PFSK-1 (cell line): Measurements from ENCODE around the gene NXPH1.

ENCODE experiments used
- FOXP2 ChIP-seq: optimal IDR thresholded peaks from 2 replicates; pipeline ENCODE3; 2011; ENCODE audit warnings: borderline replicate concordance, control low read depth, inconsistent platforms; ENCODE audit not compliant: insufficient read depth; ENCODE audit errors: extremely low read length, extremely low read depth
- POLR2AphosphoS5 ChIP-seq: IDR thresholded peaks from 2 replicates; pipeline ENCODE4 v1.6.1; 2012; ENCODE audit warnings: low read depth, mild to moderate bottlenecking, control low read depth, low read length, moderate library complexity
- REST ChIP-seq, 2 experiments: IDR thresholded peaks; 2 replicates each; pipeline versions ENCODE4 v1.6.1 to v1.8.0; 2011 to 2012; ENCODE audit warnings: low read depth in 2 of 2, low read length in 2 of 2, control low read depth in 1 of 2, inconsistent platforms in 1 of 2, mild to moderate bottlenecking in 1 of 2, moderate library complexity in 1 of 2; ENCODE audit not compliant: insufficient read depth in 1 of 2
- SIN3A ChIP-seq: IDR thresholded peaks from 2 replicates; pipeline ENCODE4 v1.6.1; 2012; ENCODE audit warnings: mild to moderate bottlenecking, low read length, moderate library complexity, borderline replicate concordance; ENCODE audit not compliant: insufficient read depth
- TAF1 ChIP-seq: IDR thresholded peaks from 2 replicates; pipeline ENCODE4 v1.6.1; 2012; ENCODE audit warnings: low read length, control low read depth, borderline replicate concordance; ENCODE audit not compliant: insufficient read depth

NXPH1 gene

GRCh38 chr7:8773518-8773917, 340.1 kb downstream of the NXPH1 start:
- TF ChIP-seq POLR2AphosphoS5, result no peak
- no peak for TF ChIP-seq REST (IDR thresholded peaks at IDR 0.05; ENCODE audit: insufficient read depth in 1 of 2, low read depth in 2 of 2, low read length in 2 of 2)
- TF ChIP-seq SIN3A, result no peak
- no peak for TF ChIP-seq TAF1
- TF ChIP-seq FOXP2, result no peak

- TF ChIP-seq POLR2AphosphoS5 (no peak), FOXP2 (no peak), REST (IDR thresholded peaks at IDR 0.05; ENCODE audit: insufficient read depth in 1 of 2, low read depth in 2 of 2, low read length in 2 of 2) (no peak), SIN3A (no peak), TAF1 (no peak)
Observed at GRCh38 chr7:8778459-8778858, 345.1 kb downstream of the NXPH1 start.

GRCh38 chr7:8781166-8781565, 347.8 kb downstream of the NXPH1 start:
- TF ChIP-seq FOXP2 (no peak), TAF1 (no peak), REST (IDR thresholded peaks at IDR 0.05; ENCODE audit: insufficient read depth in 1 of 2, low read depth in 2 of 2, low read length in 2 of 2) (no peak)

GRCh38 chr7:8783229-8783628, 349.8 kb downstream of the NXPH1 start:
- TF ChIP-seq POLR2AphosphoS5 (no peak), FOXP2 (no peak), SIN3A (no peak), REST (IDR thresholded peaks at IDR 0.05; ENCODE audit: insufficient read depth in 1 of 2, low read depth in 2 of 2, low read length in 2 of 2) (no peak), TAF1 (no peak)

- no peak for TF ChIP-seq SIN3A
- no peak for TF ChIP-seq POLR2AphosphoS5
- no peak for TF ChIP-seq FOXP2
- TF ChIP-seq TAF1, result no peak
- no peak for TF ChIP-seq REST (IDR thresholded peaks at IDR 0.05; ENCODE audit: insufficient read depth in 1 of 2, low read depth in 2 of 2, low read length in 2 of 2)
Observed at GRCh38 chr7:8785081-8785480, 351.7 kb downstream of the NXPH1 start.
